GM18520 (cell line): ENCODE results near the gene PI4KA.
A peak's percentile ranks its signal among the peaks of the same experiment; 100 is the strongest.
"Not testable (repeated sequence)": the region's sequence is repeated elsewhere in the genome, so short reads cannot be mapped to it uniquely, and the experiment has no call there.

ENCODE experiments used
- ATAC-seq: cut with Tn5 transposase; IDR thresholded peaks from one replicate; pipeline ENCODE4 v1.9.1; 2021; ENCODE audit not compliant: unreplicated experiment

PI4KA gene

DNA sequence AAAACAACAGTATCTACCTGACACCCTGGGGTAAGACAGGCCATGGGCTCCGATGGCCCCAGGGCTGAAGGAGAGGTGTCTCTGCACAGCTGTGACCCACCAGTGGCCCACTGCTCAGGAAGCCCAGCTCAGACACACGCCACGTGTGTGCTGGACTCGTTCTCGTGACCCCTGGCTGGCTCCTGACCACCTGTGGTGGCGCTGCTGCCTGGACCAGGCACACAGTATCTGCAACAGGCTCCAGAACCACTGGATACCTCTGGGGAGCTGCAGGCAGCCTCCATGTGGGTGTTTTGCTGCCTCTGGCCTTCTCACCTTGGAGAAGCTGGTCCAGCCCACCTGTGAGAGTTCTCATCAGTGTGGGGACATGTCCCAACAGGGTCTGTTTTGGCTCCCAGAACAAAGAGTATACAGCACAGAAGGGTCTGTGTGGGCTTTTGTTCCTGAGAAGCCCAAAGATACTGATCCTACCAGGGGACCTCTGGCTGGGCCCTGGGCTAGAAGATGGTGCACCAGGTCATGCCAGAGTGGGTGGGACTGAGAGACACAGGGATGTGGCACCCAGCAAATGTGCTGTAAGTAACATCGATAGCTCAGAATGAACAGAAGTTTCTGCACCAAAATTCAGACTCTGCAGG, 106.4 kb downstream of the PI4KA start:
- ATAC-seq, result no peak

- no peak for ATAC-seq
Measured at GRCh38 chr22:20751185-20751851, 107.3 kb downstream of the PI4KA start.

DNA sequence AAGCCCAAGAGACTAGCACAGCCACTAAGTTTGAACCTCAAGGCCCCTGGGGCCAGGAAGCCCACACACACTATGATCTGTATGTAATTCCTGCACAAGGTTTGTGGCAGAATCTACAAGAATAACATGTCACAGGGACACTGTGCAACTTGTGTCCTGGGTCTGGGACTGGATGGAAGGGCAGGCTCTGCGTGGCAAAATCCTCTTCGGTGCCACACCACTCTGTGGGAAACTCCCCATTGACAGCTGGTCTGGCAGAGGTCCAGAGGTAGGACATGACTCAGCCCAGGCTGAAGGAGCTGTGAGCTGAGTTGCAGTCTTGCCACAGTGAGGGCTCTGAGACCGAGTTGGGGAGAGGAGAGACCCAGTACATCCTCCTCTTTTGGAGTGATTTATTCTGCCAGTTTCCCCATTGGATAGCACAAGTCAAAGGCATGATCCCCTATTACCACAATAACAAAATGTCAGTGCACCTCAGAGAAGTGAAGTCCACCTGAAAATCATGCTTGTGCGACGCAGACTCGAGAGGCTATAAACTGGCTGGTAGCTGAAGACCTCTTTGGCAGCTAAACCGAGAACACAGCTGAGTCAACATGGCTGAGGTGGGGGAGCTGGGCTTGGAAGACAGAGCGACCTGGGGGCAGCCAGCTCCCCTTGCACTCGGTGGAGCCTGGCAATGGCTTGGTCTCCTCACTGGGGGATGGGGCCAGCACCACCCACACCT, 108.0 kb downstream of the PI4KA start:
- peak; percentile 59 for ATAC-seq

DNA sequence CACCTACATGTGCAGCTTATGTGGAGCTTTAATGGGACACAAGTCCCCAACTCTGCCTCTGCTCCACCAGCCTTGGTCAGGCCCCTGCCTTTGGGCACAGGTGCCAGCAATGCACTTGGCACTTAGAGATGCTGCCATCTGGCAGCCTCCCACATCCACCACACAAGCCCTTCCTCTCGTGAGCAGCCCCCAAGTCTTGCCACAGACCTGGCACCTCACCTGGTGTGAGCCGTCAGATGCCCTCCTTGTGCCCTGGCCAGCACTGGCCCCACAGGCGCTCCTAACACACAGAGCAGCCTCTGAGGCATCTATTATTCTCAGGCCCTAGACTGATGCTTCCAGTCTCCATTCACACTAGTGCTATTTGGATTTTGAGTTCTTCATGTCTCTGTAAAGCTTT, 109.2 kb downstream of the PI4KA start:
- no peak for ATAC-seq

GRCh38 chr22:20748731-20749428, 109.7 kb downstream of the PI4KA start:
- ATAC-seq, result peak; percentile 51

GRCh38 chr22:20748082-20748481, 110.5 kb downstream of the PI4KA start:
- no peak for ATAC-seq

DNA sequence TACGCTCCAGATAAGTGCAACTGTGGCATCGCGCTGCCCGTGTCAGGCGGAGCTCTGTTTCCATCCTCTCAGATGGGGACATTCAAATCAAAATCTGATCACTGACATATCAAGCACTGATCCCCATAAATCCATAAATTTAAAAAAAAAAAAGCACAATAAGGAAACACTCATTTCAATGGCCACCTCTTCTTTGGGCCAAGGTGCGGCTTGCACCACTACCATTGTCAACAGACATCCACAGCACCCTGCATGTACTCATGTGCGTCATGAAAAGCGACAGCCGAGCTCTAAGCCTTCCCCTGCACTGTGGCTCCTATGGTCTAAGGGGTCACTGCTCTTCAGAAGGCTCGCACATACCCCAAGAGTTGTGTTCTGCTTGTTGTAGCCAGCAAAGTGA, 111.4 kb downstream of the PI4KA start:
- no peak for ATAC-seq

GRCh38 chr22:20746431-20747189, 112.0 kb downstream of the PI4KA start:
- no peak for ATAC-seq

GRCh38 chr22:20745119-20745518, 113.5 kb downstream of the PI4KA start:
- ATAC-seq, result no peak

GRCh38 chr22:20744456-20744855, 114.2 kb downstream of the PI4KA start:
- ATAC-seq, result no peak

DNA sequence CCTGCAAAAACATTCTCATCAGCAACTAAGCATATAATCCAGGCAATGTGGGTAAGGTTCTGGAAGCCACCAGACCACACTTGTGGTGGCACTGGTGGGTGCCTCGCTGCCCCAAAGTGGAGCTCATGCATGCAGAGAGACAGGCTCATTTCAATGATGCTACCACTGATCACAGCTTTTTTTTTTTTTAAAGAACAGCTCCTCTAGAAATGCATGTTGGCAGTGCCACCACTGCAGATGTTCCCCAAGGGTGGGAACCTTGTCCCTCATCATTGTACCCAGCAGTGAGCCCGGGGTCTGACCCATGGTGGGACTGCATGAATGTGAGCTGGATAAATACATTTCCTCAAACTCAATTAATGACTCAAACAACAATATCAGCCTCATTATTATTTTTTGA, 115.8 kb downstream of the PI4KA start:
- ATAC-seq, result no peak

DNA sequence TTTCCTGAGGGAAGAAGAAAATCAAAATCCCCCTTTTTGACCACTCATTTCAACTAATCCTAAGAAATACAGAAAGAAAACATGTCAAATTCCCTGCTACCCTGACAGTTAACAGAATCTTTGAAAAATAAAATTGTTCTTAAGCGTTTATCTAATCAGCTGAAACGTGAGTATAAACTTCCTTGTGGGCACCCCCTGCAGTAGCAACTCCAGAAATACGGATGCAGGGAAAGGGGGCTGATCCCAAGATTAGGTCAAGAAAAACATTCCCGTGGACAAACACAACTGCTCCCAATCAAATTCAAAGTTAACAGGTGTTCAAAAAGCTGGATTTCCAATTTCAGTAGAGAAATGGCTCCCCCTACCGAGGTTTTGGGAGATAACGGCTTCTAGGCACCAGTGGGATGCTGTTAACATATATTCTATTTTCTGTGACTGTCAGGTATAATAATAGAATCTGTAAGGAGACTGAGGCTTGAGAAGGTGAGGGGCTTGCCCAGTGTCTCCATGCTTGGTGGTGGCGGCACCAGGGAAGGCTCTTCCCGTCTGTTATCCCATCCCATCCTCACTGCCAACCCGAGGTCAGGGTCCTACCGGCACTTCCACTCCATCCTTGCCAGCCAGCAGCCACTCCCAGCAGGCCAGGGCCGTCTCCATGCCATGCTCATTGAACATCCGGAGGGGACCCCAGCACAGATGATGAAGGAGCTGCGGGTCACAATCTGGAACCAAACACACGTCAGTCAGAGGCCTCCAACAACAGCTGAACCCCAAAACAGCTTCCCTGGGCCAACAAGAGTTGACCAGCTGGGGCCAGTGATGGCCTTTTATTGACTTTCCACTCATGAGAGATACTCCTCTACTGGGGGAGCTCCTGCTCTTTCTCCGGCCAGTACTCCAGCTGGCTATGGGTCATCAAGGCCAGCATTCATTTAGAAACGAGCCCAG, 116.7 kb downstream of the PI4KA start:
- no peak for ATAC-seq

- no peak for ATAC-seq
Measured at GRCh38 chr22:20741008-20741633, 117.5 kb downstream of the PI4KA start.

DNA sequence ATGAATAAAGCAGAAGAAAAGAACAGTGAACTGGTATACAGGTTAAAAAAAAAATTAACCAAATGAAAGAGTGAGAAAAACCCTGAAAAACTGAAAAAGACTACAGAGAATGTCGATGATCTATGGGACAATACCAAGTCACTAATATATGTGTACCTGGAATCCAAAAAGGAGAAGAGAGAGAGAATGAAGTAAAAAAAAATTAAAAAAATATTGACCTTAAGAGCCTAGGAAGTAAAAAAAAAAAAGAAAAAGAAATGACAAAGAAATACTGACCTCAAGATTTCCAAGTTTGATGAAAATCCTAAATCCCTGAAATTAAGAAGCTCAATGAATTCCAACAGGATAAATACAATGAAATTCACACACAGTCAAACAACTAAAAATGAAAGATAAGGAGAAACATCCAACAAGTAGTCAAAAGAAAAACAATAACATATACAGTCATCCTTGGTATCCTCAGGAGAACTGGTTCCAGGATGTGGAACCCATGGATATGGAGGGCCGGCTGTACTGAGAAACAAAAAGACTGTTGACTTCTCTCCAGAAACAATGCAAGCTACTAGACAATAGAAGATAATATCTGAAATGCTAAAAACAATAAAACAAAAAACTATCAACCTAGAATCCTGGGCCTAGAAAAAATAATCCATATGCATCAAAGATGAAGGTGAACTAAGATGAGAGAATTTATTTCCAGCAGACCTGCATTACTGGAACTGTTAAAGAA, 118.2 kb downstream of the PI4KA start:
- no peak for ATAC-seq

DNA sequence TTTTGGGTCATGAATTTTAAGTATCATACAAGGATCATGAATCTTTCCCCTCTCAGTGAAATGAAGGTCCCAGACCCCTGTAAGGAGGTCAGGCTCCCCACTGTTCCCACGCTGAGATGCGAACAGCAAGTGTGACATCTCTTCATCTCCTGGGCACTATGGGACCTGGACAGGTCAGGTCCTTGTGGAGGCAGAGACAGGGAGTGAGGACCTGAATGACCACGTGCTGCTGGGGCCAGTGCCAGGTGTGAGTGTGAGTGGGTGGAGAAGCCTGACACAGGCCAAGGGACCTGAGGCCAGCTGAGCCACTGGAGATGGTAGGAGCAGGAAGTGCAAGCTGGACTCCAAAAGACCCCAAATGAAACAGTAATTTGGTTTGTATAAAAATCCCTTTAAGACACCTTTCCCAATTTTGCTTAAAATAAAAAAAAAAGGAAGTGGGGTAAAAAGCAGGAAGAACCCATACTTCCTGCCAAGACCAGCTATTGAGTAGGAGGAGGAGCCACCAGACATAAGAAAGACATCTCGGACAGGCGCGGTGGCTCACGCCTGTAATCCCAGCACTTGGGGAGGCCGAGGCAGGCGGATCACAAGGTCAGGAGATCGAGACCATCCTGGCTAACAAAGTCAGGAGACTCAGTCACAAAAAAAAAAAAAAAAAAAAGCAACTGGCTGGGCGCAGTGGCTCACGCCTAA, 120.1 kb downstream of the PI4KA start:
- ATAC-seq, result no peak

- ATAC-seq, result not testable (repeated sequence)
Measured at GRCh38 chr22:20736891-20737290, 121.7 kb downstream of the PI4KA start.

DNA sequence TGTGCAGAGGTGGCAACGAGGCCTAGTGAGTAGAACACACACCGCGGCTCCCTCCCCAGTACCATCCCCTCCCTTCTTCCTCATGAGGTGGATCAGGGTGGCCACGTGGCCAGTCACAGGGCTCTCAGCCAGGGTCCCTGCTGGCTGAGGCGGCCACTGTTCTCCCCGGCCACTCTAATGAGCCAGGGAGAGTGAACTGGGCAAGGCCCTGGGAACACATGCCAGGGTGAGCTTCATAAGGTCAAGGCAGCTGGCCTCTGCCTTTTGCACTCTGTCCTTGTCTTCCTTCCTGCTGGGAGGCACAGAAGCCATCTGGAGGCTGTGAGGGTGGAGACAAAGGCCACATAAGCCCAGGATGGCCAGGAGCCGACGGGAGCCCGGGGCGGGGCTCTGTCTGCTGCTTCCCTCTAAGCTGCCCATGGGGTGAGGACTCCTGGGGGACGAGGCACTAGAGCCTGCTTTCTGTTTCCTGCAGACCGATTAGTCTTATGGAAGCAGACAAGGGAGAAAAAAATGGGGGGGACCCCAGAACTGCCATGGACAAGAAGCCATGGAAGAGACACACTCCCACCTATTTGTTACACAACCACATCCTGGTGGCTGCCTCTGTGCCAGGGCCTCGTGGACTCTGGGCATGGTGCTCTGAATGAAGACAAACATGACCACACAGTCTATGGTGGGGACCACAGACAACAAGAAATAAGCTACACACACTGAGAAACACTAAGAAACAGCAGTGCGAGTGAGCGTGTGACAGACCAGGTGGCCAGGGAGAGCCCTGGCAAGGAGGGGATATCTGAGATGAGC, 123.1 kb downstream of the PI4KA start:
- ATAC-seq, result not testable (repeated sequence)
